Endothelial cell of umbilical vein (primary cell): ENCODE measurements around the gene TULP4. TPM values are rescaled to one million over a fixed set of nuclear protein-coding genes. Genes with fewer than 3 reads are reported as not detected.

Source experiments
- BruUV-seq: library from RNA; stranded (reverse); fragments of 400-500 nt; replicated peaks from 2 replicates; lab custom pipeline; 2021; lab: Mats Ljungman, UMichigan
- CTCF ChIA-PET: fragments of 300-600, 350-600 bp; sonication (Branson Sonifier 250); formaldehyde crosslinking; loops from one replicate; lab custom pipeline; 2021; ENCODE audit warnings: antibody characterized with exemption, inconsistent platforms; lab: Charles Lee
- POLR2A ChIA-PET: fragments of 300-600, 350-600 bp; sonication (Branson Sonifier 250); formaldehyde crosslinking; loops from one replicate; lab custom pipeline; 2021; ENCODE audit warnings: antibody characterized with exemption, inconsistent platforms; lab: Charles Lee
- DNase-seq: peaks from one replicate; pipeline ENCODE4 v3.0.0-alpha.2; 2011; ENCODE audit warnings: low read depth, low spot score
- FAIRE-seq: peaks from 2 replicates; lab custom pipeline; 2011; peaks lifted over from hg19 to GRCh38; lab: Jason Lieb, UNC
- H2AFZ ChIP-seq: 2 replicates; pipeline ENCODE4 v1.6.0; 2012; ENCODE audit warnings: low read depth, low read length, control low read depth, inconsistent platforms
- H3K27ac ChIP-seq: 2 replicates; pipeline ENCODE4 v1.5.1; 2011; ENCODE audit warnings: low read depth, mild to moderate bottlenecking, control low read depth, low read length, moderate library complexity; ENCODE audit not compliant: insufficient read depth
- H3K27me3 ChIP-seq, 2 experiments: 2 replicates each; pipeline versions ENCODE4 v1.6.0 to v1.6.1; 2011; ENCODE audit warnings: low read length in 2 of 2, mixed read lengths in 1 of 2; ENCODE audit not compliant: control insufficient read depth in 2 of 2, insufficient read depth in 2 of 2
- H3K36me3 ChIP-seq, 2 experiments: 2 replicates in 1 of 2; 3 replicates in 1 of 2; pipeline ENCODE4 v1.5.1; 2011; ENCODE audit warnings: low read length in 2 of 2, mild to moderate bottlenecking in 1 of 2, moderate library complexity in 1 of 2; ENCODE audit not compliant: control insufficient read depth in 2 of 2, insufficient read depth in 2 of 2; ENCODE audit errors: extremely low read depth in 1 of 2
- H3K4me1 ChIP-seq: 3 replicates; pipeline ENCODE4 v1.5.1; 2011; ENCODE audit warnings: mild to moderate bottlenecking, low read length; ENCODE audit not compliant: control insufficient read depth, insufficient read depth; ENCODE audit errors: extremely low read depth
- H3K4me2 ChIP-seq: 2 replicates; pipeline ENCODE4 v1.6.1; 2011; ENCODE audit warnings: low read length, control low read depth, mixed read lengths; ENCODE audit not compliant: insufficient read depth
- H3K4me3 ChIP-seq, 3 experiments: fragments of 200-600 bp in 1 of 3; sonication (generic), shearing (Covaris generic) in 1 of 3; replicated peaks in 1 of 3; 2 replicates each; pipeline ENCODE4 v1.5.1; 2011 to 2016; ENCODE audit warnings: control low read depth in 3 of 3, low read length in 3 of 3, mild to moderate bottlenecking in 2 of 3, inconsistent platforms in 1 of 3, low read depth in 1 of 3, moderate library complexity in 1 of 3; ENCODE audit not compliant: insufficient read depth in 1 of 3
- H3K79me2 ChIP-seq: 2 replicates; pipeline ENCODE4 v1.6.0; 2012; ENCODE audit warnings: low read length, inconsistent platforms; ENCODE audit not compliant: control insufficient read depth, insufficient read depth
- H3K9ac ChIP-seq: replicated peaks from 2 replicates; pipeline ENCODE3; 2011; ENCODE audit warnings: low read length, control low read depth; ENCODE audit not compliant: insufficient read depth; ENCODE audit errors: extremely low read depth
- H3K9me1 ChIP-seq: replicated peaks from 3 replicates; pipeline ENCODE4 v1.6.0; 2011; ENCODE audit warnings: mild to moderate bottlenecking, low read length; ENCODE audit not compliant: control insufficient read depth, insufficient read depth; ENCODE audit errors: extremely low read depth
- H3K9me3 ChIP-seq: replicated peaks from 2 replicates; pipeline ENCODE4 v1.5.1; 2012; ENCODE audit warnings: low read length, inconsistent platforms; ENCODE audit not compliant: control insufficient read depth, insufficient read depth
- H4K20me1 ChIP-seq: replicated peaks from 2 replicates; pipeline ENCODE3; 2011; ENCODE audit warnings: mild to moderate bottlenecking, low read length; ENCODE audit not compliant: control insufficient read depth, insufficient read depth; ENCODE audit errors: extremely low read depth
- EZH2 ChIP-seq: IDR thresholded peaks from 2 replicates; pipeline ENCODE4 v1.6.1; 2012; ENCODE audit warnings: borderline replicate concordance, low read depth, mild to moderate bottlenecking, moderate library complexity, low read length, inconsistent platforms; ENCODE audit not compliant: severe bottlenecking
- FOS ChIP-seq: IDR thresholded peaks from 2 replicates; pipeline ENCODE4 v1.6.1; 2011; ENCODE audit warnings: mild to moderate bottlenecking, low read length, moderate library complexity, borderline replicate concordance; ENCODE audit not compliant: insufficient read depth
- GATA2 ChIP-seq: IDR thresholded peaks from 2 replicates; pipeline ENCODE4 v1.7.0; 2011; ENCODE audit warnings: low read depth, mild to moderate bottlenecking, moderate library complexity, mixed read lengths, low read length; ENCODE audit not compliant: insufficient read length, insufficient read depth
- JUN ChIP-seq: IDR thresholded peaks from 2 replicates; pipeline ENCODE4 v1.6.1; 2011; ENCODE audit warnings: borderline replicate concordance, low read depth; ENCODE audit not compliant: insufficient read length, insufficient read depth
- MYC ChIP-seq: IDR thresholded peaks from one replicate; pipeline ENCODE4 v1.6.1; 2011; ENCODE audit warnings: mild to moderate bottlenecking, low read depth, low read length
- POLR2A ChIP-seq: IDR thresholded peaks from 2 replicates; pipeline ENCODE4 v1.6.1; 2012; ENCODE audit warnings: low read depth, mild to moderate bottlenecking, control low read depth, low read length
- POLR2AphosphoS5 ChIP-seq: IDR thresholded peaks from 2 replicates; pipeline ENCODE4 v1.6.1; 2012; ENCODE audit warnings: low read depth, mild to moderate bottlenecking, control low read depth, low read length, moderate library complexity; ENCODE audit not compliant: insufficient read depth
- dilution Hi-C: fragments of 300-500 bp; cut with MboI; formaldehyde crosslinking; loops from one replicate; pipeline ENCODE4 v1.15.0; 2019; ENCODE audit warnings: low sequenced_read_pairs; ENCODE audit not compliant: extremely low pct_ligation_motif_present
- intact Hi-C: fragments of 100-400 bp; cut with micrococcal nuclease; formaldehyde crosslinking; loops from one replicate; pipeline ENCODE4 v1.10.0; 2022
- polyA plus RNA-seq, 4 experiments: library from polyadenylated mRNA; depleted of rRNA in 3 of 4; stranded (reverse) in 3 of 4; unstranded in 1 of 4; fragments of >200 nt; gene quantifications; 2 replicates each; pipeline versions ENCODE4 v1.2.1 to v1.2.3, GENCODE V29; 2011 to 2012; ENCODE audit warnings: missing spikeins in 1 of 4
- total RNA-seq: library from RNA; stranded (reverse); gene quantifications from 2 replicates; pipeline ENCODE4 v1.2.3, GENCODE V29; 2021
- TF ChIP-seq, protein P1 (sequence below): IDR thresholded peaks from 2 replicates; pipeline ENCODE4 v1.6.1; 2011; ENCODE audit not compliant: insufficient read depth, insufficient read length
- TF ChIP-seq, protein P2 (sequence below), 2 donors: IDR thresholded peaks; 1 replicate in 1 of 2; 2 replicates in 1 of 2; pipeline ENCODE4 v1.5.1; 2011; ENCODE audit warnings: low read length in 2 of 2, mild to moderate bottlenecking in 2 of 2, moderate library complexity in 2 of 2, control low read depth in 1 of 2, inconsistent platforms in 1 of 2, low read depth in 1 of 2; ENCODE audit not compliant: insufficient read depth in 1 of 2; ENCODE audit errors: extremely low read depth in 1 of 2

The TULP4 gene
- total and polyA plus RNA-seq, 2 donors (not counting 3 experiments of a cell fraction or from before 2014, with no cell fraction given) = 10.8 to 55.1 TPM

DNA sequence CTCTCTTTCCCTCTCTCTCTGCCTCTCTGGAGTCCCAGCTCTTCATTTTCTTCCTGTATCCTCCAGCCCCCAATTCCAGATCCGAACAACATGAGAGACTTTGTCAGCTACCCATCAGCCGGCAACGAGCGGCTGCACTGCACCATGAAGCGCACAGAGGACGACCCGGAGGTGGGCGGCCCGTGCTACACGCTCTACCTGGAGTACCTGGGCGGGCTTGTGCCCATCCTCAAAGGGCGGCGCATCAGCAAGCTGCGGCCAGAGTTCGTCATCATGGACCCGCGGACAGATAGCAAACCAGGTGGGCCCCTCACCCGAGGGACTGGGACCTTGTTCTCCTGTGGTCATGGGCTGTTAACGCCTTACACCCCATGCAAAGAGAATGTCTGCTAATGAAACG, 168.7 kb downstream of the TULP4 start:
- Histone ChIP-seq H3K27me3 (no peaks in the 10 kb centered on the region), H3K9me1 (no peaks in the 10 kb centered on the region), H3K27ac (no peak overlapping the region), H3K4me2 (no peak overlapping the region), H3K9me3 (no peaks in the 10 kb centered on the region), H2AFZ (no peak overlapping the region), H3K9ac (no peak overlapping the region), H3K4me1 (peaks cover 18% of the 10 kb centered on the region), H3K4me3 (no peak overlapping the region), H4K20me1 (no peaks in the 10 kb centered on the region), H3K79me2 (no peaks in the 10 kb centered on the region), H3K36me3 (peaks cover 0 to 6% of the 10 kb centered on the region in 2 experiments)
- DNase-seq (no peak), FAIRE-seq (no peak)
- CTCF ChIA-PET = interaction anchor here (1.7 kb wide), 1 partner anchor 260 kb away, joined by 8 read pairs; no protein-coding TSS in a partner anchor
- dilution Hi-C loops = no loop called here
- TF ChIP-seq, protein P1, sequence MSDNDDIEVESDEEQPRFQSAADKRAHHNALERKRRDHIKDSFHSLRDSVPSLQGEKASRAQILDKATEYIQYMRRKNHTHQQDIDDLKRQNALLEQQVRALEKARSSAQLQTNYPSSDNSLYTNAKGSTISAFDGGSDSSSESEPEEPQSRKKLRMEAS = no peak
- TF ChIP-seq FOS = no peak
- no peak for TF ChIP-seq POLR2AphosphoS5
- no peak for TF ChIP-seq MYC
- no peak for TF ChIP-seq EZH2
- no peak for TF ChIP-seq GATA2
- TF ChIP-seq, protein P2, sequence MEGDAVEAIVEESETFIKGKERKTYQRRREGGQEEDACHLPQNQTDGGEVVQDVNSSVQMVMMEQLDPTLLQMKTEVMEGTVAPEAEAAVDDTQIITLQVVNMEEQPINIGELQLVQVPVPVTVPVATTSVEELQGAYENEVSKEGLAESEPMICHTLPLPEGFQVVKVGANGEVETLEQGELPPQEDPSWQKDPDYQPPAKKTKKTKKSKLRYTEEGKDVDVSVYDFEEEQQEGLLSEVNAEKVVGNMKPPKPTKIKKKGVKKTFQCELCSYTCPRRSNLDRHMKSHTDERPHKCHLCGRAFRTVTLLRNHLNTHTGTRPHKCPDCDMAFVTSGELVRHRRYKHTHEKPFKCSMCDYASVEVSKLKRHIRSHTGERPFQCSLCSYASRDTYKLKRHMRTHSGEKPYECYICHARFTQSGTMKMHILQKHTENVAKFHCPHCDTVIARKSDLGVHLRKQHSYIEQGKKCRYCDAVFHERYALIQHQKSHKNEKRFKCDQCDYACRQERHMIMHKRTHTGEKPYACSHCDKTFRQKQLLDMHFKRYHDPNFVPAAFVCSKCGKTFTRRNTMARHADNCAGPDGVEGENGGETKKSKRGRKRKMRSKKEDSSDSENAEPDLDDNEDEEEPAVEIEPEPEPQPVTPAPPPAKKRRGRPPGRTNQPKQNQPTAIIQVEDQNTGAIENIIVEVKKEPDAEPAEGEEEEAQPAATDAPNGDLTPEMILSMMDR (IDR thresholded peaks at IDR 0.05; ENCODE audit: extremely low read depth in 1 of 2, insufficient read depth in 1 of 2, low read depth in 1 of 2, low read length in 2 of 2) = no peak
- TF ChIP-seq POLR2A = no peak
- TF ChIP-seq JUN = no peak
- intact Hi-C loops = loop anchor here (5.0 kb wide), 1 partner anchor 74 kb away; no protein-coding TSS in a partner anchor
- no TSS peak for BruUV-seq
- POLR2A ChIA-PET = no interaction called here
